Neural crest cell (in vitro differentiated cells): ENCODE measurements around the gene TDRD7. TPM values are rescaled to one million over a fixed set of nuclear protein-coding genes. Genes with fewer than 3 reads are reported as not detected.

Experiments used
- DNase-seq: peaks from one replicate; pipeline ENCODE4 v3.0.0; 2021; ENCODE audit warnings: low read depth, mixed read lengths, low spot score
- H3K27ac Mint-ChIP-seq: one replicate; pipeline ENCODE4 v1.8.0; 2021; ENCODE audit warnings: mild to moderate bottlenecking, mixed read lengths; ENCODE audit not compliant: unreplicated experiment
- H3K27me3 Mint-ChIP-seq: 2 replicates; pipeline ENCODE4 v1.8.0; 2021; ENCODE audit warnings: low read depth, mild to moderate bottlenecking, mixed read lengths
- H3K36me3 Mint-ChIP-seq: 2 replicates; pipeline ENCODE4 v1.8.0; 2021; ENCODE audit warnings: low read depth, mild to moderate bottlenecking, mixed read lengths
- H3K4me1 Mint-ChIP-seq: 2 replicates; pipeline ENCODE4 v1.8.0; 2021; ENCODE audit warnings: mixed read lengths
- H3K4me3 Mint-ChIP-seq: one replicate; pipeline ENCODE4 v1.8.0; 2021; ENCODE audit warnings: mild to moderate bottlenecking, mixed read lengths
- H3K9me3 Mint-ChIP-seq: 2 replicates; pipeline ENCODE4 v1.8.0; 2021; ENCODE audit warnings: mixed read lengths
- CTCF ChIP-seq: fragments of 200-600 bp; sonication (generic); conservative IDR thresholded peaks from 2 replicates; pipeline ENCODE4 v1.5.0; 2021; ENCODE audit warnings: antibody characterized with exemption, mild to moderate bottlenecking
- total RNA-seq: library from RNA; stranded (reverse); gene quantifications from 2 replicates; pipeline ENCODE4 v1.2.1, GENCODE V29; 2021

Gene TDRD7
- total RNA-seq, 1 donor from 2014 or later, result 1.5 TPM

- H3K27ac Mint-ChIP-seq, result no peak overlapping the region
- DNase-seq, result no peak
- no peak for TF ChIP-seq CTCF
- H3K9me3 Mint-ChIP-seq, result no peaks in the 10 kb centered on the region
- no peak overlapping the region for H3K4me3 Mint-ChIP-seq
- peaks cover 8% of the 10 kb centered on the region for H3K4me1 Mint-ChIP-seq
- peaks cover 5% of the 10 kb centered on the region for H3K36me3 Mint-ChIP-seq
- peaks cover 12% of the 10 kb centered on the region for H3K27me3 Mint-ChIP-seq
Observed at GRCh38 chr9:97507428-97507984, 95.6 kb downstream of the TDRD7 start.

GRCh38 chr9:97508852-97509251, 97.0 kb downstream of the TDRD7 start:
- Mint-ChIP-seq H3K27me3 (peaks cover 12% of the 10 kb centered on the region), H3K9me3 (no peaks in the 10 kb centered on the region), H3K27ac (no peak overlapping the region), H3K4me1 (no peaks in the 10 kb centered on the region), H3K4me3 (no peak overlapping the region), H3K36me3 (peaks cover 2% of the 10 kb centered on the region)
- no peak for TF ChIP-seq CTCF
- DNase-seq, result no peak

DNA sequence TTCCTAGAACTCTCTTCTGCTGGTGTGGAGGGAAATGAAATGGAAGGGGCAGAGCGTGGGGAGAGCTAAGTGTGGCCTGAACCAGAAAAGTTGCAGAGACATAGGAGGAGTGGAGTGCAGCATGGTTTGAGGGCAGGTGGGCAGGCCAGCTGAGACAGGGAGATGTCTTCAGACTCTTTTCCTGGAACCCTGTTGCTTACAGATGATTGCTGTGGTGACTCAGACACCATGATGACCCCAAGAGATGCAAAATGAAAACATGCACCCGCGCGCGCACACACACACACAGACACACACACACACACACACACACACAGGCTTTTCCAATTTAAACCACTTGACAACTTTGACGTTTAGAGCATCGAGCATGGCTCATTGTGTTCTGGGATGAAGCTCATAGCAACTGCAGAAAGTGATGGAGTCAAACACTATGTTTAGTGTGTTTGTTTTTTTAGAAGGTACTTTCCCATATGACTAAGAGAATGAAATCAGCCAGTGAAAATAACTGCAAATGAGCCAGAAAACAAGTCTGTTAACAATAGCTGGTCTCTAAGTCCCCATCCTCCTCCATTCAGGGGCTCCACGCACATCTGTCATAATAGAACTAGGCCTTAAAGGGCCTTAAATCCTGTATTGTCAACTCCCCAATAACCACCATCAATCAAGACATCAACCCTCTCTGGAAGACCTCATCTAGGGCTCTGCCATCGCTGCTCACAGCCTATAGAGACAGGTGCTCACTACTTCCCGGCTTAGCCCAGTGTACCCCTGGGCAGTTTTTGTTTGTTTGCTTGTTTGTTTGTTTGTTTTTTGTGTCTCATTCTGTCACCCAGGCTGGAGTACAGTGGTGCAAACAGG, 99.1 kb downstream of the TDRD7 start:
- Mint-ChIP-seq H3K27me3 (peaks cover 19% of the 10 kb centered on the region), H3K4me3 (no peak overlapping the region), H3K27ac (no peak overlapping the region), H3K36me3 (no peaks in the 10 kb centered on the region), H3K9me3 (no peaks in the 10 kb centered on the region), H3K4me1 (no peaks in the 10 kb centered on the region)
- no peak for TF ChIP-seq CTCF
- DNase-seq, result no peak

GRCh38 chr9:97511655-97512427, 99.9 kb downstream of the TDRD7 start:
- DNase-seq, result no peak
- Mint-ChIP-seq H3K4me1 (peaks cover 7% of the 10 kb centered on the region), H3K27me3 (peaks cover 27% of the 10 kb centered on the region), H3K4me3 (no peak overlapping the region), H3K27ac (no peak overlapping the region), H3K9me3 (no peaks in the 10 kb centered on the region), H3K36me3 (no peaks in the 10 kb centered on the region)
- no peak for TF ChIP-seq CTCF

DNA sequence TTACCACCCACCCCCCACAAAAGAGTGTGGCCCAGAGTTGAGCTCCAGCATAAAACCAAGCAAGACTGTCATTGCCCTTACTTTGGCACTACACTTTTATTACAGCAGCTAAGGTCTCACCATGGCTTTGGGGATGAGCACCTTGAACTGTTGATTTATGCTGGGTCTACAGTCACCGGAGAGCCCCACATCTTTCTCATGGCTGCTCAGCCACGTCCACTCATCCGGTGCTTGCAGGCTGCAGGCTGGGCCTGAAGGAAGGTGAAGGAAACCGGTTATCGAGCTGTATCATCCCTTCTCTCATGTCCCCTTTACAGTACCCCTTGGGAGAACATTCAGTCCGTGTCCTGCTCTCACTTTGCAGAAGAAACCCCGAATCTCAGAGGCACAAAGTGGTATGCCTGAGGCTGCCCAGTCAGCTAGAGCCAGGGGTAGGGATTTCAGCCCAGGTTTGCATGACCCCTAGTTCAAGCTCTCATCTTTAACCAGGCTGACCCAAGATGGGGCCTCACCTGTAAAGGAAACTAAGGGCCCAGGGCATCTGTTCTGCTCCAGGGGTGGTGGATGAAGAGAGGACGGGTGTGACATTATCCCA, 101.2 kb downstream of the TDRD7 start:
- DNase-seq, result no peak
- H3K4me3 Mint-ChIP-seq, result no peak overlapping the region
- no peak for TF ChIP-seq CTCF
- peaks cover 7% of the 10 kb centered on the region for H3K4me1 Mint-ChIP-seq
- no peaks in the 10 kb centered on the region for H3K9me3 Mint-ChIP-seq
- H3K27me3 Mint-ChIP-seq, result peaks cover 31% of the 10 kb centered on the region
- H3K36me3 Mint-ChIP-seq, result no peaks in the 10 kb centered on the region
- H3K27ac Mint-ChIP-seq, result no peak overlapping the region
